Midbrain (tissue), 1 donor: ENCODE data around the gene MCC.

Source experiments
- DNase-seq: peaks from one replicate; lab custom pipeline; 2025; lab: John Stamatoyannopoulos, UW

Gene MCC

GRCh38 chr5:113053511-113053995, 434.7 kb downstream of the MCC start:
- DNase-seq = no peak

GRCh38 chr5:113052041-113052795, 436.0 kb downstream of the MCC start:
- no peak for DNase-seq

GRCh38 chr5:113050721-113051382, 437.4 kb downstream of the MCC start:
- DNase-seq = no peak

GRCh38 chr5:113048931-113049330, 439.3 kb downstream of the MCC start:
- no peak for DNase-seq

- no peak for DNase-seq
Observed at GRCh38 chr5:113047733-113048652, 440.3 kb downstream of the MCC start.

- no peak for DNase-seq
Observed at GRCh38 chr5:113047234-113047633, 441.0 kb downstream of the MCC start.

GRCh38 chr5:113044776-113045465, 443.3 kb downstream of the MCC start:
- DNase-seq = no peak

- DNase-seq = peak; percentile 25
Observed at GRCh38 chr5:113043491-113043931, 444.7 kb downstream of the MCC start.

GRCh38 chr5:113042491-113043243, 445.6 kb downstream of the MCC start:
- DNase-seq = no peak

GRCh38 chr5:113040672-113041260, 447.5 kb downstream of the MCC start:
- no peak for DNase-seq

GRCh38 chr5:113039934-113040285, 448.3 kb downstream of the MCC start:
- DNase-seq = no peak

- DNase-seq = no peak
Observed at GRCh38 chr5:113039229-113039933, 448.9 kb downstream of the MCC start.

GRCh38 chr5:113038714-113039113, 449.5 kb downstream of the MCC start:
- no peak for DNase-seq

GRCh38 chr5:113038136-113038535, 450.1 kb downstream of the MCC start:
- DNase-seq = no peak

- DNase-seq = no peak
Observed at GRCh38 chr5:113036826-113037225, 451.4 kb downstream of the MCC start.

GRCh38 chr5:113036321-113036720, 451.9 kb downstream of the MCC start:
- no peak for DNase-seq

GRCh38 chr5:113035096-113035495, 453.2 kb downstream of the MCC start:
- DNase-seq = no peak

GRCh38 chr5:113034182-113034773, 454.0 kb downstream of the MCC start:
- DNase-seq = no peak

GRCh38 chr5:113031557-113031956, 456.7 kb downstream of the MCC start:
- DNase-seq = no peak

GRCh38 chr5:113031104-113031503, 457.1 kb downstream of the MCC start:
- no peak for DNase-seq
